ENCODE results near the gene SERPINB2. TPM values are rescaled to one million over a fixed set of nuclear protein-coding genes. Genes with fewer than 3 reads are reported as not detected.
A peak's percentile ranks its signal among the peaks of the same experiment; 100 is the strongest.

Gene SERPINB2
- total RNA-seq, 1 experiment from 2014 or later = 39.2 TPM

DNA sequence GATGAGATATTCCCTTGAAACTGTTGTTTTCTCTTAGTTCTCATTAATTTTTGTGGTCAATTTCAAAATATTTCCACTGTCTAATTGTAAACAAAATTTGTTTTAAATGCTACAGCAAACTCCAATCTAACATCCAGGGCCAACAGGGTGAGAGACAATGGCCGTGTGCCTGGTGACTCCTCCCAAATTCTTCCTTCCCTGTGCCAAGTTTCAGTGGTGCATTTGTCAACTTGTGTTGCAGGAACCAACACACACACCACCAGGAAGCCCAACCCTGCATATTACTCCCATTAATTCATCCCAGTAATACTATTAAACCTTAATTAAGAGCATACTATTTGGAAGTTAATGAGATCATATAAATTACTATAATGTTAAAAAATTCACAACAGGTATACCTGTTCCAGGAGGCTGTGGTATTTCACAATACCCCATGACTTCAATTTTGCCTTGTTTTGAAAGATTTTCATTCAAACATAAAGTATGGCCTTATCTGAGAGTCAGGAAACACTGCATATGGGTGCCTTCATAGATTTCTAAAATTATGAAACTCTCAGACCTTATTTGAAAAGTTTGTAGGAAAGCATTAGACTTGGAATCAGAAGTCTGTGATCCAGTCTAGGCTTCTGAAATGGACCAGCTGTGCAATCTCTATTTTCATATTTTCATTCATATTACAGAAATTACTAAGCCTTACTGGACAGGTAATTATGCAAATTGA is 1.1 kb downstream of the SERPINB2 start:
- intact Hi-C loops (cut with micrococcal nuclease; ENCODE audit: unreplicated experiment) = no loop called here
- peak; percentile 25 for DNase-seq
- Mint-ChIP-seq H3K27me3 (ENCODE audit: unreplicated experiment) (no peaks in the 10 kb centered on the region), H3K4me1 (ENCODE audit: low read depth, unreplicated experiment) (peaks cover 40% of the 10 kb centered on the region), H3K9me3 (ENCODE audit: low read depth, unreplicated experiment) (no peaks in the 10 kb centered on the region), H3K36me3 (ENCODE audit: insufficient read depth, unreplicated experiment) (peaks cover 34% of the 10 kb centered on the region), H3K27ac (ENCODE audit: unreplicated experiment) (peak overlapping the region; percentile 74), H3K4me3 (ENCODE audit: low read depth, unreplicated experiment) (peak overlapping the region; percentile 54)
- CTCF ChIA-PET = no interaction called here
- TF ChIP-seq, protein P1, sequence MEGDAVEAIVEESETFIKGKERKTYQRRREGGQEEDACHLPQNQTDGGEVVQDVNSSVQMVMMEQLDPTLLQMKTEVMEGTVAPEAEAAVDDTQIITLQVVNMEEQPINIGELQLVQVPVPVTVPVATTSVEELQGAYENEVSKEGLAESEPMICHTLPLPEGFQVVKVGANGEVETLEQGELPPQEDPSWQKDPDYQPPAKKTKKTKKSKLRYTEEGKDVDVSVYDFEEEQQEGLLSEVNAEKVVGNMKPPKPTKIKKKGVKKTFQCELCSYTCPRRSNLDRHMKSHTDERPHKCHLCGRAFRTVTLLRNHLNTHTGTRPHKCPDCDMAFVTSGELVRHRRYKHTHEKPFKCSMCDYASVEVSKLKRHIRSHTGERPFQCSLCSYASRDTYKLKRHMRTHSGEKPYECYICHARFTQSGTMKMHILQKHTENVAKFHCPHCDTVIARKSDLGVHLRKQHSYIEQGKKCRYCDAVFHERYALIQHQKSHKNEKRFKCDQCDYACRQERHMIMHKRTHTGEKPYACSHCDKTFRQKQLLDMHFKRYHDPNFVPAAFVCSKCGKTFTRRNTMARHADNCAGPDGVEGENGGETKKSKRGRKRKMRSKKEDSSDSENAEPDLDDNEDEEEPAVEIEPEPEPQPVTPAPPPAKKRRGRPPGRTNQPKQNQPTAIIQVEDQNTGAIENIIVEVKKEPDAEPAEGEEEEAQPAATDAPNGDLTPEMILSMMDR (IDR thresholded peaks at IDR 0.05; ENCODE audit: unreplicated experiment) = no peak
- BruUV-seq (replicated peaks) = no TSS peak

- peak overlapping the region; percentile 44 for H3K4me3 Mint-ChIP-seq (ENCODE audit: low read depth, unreplicated experiment)
- H3K4me1 Mint-ChIP-seq (ENCODE audit: low read depth, unreplicated experiment) = peaks cover 32% of the 10 kb centered on the region
- TF ChIP-seq, protein P1 (IDR thresholded peaks at IDR 0.05; ENCODE audit: unreplicated experiment) = no peak
- H3K27me3 Mint-ChIP-seq (ENCODE audit: unreplicated experiment) = no peaks in the 10 kb centered on the region
- H3K9me3 Mint-ChIP-seq (ENCODE audit: low read depth, unreplicated experiment) = no peaks in the 10 kb centered on the region
- CTCF ChIA-PET = no interaction called here
- peaks cover 36% of the 10 kb centered on the region for H3K36me3 Mint-ChIP-seq (ENCODE audit: insufficient read depth, unreplicated experiment)
- peak overlapping the region; percentile 63 for H3K27ac Mint-ChIP-seq (ENCODE audit: unreplicated experiment)
- DNase-seq = no peak
- intact Hi-C loops (cut with micrococcal nuclease; ENCODE audit: unreplicated experiment) = loop anchor here (2.0 kb wide), 1 partner anchor 47 kb away; no protein-coding TSS in a partner anchor
- no TSS peak for BruUV-seq (replicated peaks)
Observed at GRCh38 chr18:63889626-63890025, 2.1 kb downstream of the SERPINB2 start.

GRCh38 chr18:63890237-63890949 is 2.9 kb downstream of the SERPINB2 start:
- Mint-ChIP-seq H3K27me3 (ENCODE audit: unreplicated experiment) (no peaks in the 10 kb centered on the region), H3K27ac (ENCODE audit: unreplicated experiment) (peak overlapping the region; percentile 63), H3K9me3 (ENCODE audit: low read depth, unreplicated experiment) (no peaks in the 10 kb centered on the region), H3K4me1 (ENCODE audit: low read depth, unreplicated experiment) (peaks cover 26% of the 10 kb centered on the region), H3K36me3 (ENCODE audit: insufficient read depth, unreplicated experiment) (peaks cover 42% of the 10 kb centered on the region), H3K4me3 (ENCODE audit: low read depth, unreplicated experiment) (peak overlapping the region; percentile 44)
- BruUV-seq (replicated peaks) = no TSS peak
- DNase-seq = no peak
- TF ChIP-seq, protein P1 (IDR thresholded peaks at IDR 0.05; ENCODE audit: unreplicated experiment) = no peak
- intact Hi-C loops (cut with micrococcal nuclease; ENCODE audit: unreplicated experiment) = loop anchor here (2.0 kb wide), 1 partner anchor 46 kb away; no protein-coding TSS in a partner anchor
- CTCF ChIA-PET = interaction anchor here (0.6 kb wide), 1 partner anchor 108 kb away, joined by 4 read pairs; no protein-coding TSS in a partner anchor

DNA sequence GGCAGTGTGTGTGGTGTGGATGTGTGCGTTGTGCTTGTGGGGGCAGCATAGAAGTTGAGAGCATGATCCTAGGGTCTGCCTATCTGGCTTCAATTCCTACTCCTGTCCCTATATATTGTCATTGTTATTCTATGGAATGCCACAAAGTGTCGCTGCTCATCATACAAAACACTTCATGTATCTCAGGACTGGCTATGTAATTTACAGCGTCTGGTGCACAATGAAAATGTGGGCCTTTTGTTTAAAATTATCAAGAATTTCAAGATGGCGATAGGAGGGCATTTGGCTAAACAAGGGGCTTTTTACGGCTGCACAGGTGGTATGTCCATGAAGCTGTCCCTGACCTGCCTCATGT is 3.4 kb downstream of the SERPINB2 start:
- DNase-seq = no peak
- Mint-ChIP-seq H3K27ac (ENCODE audit: unreplicated experiment) (peak overlapping the region; percentile 58), H3K4me3 (ENCODE audit: low read depth, unreplicated experiment) (no peak overlapping the region), H3K27me3 (ENCODE audit: unreplicated experiment) (no peaks in the 10 kb centered on the region), H3K4me1 (ENCODE audit: low read depth, unreplicated experiment) (peaks cover 22% of the 10 kb centered on the region), H3K36me3 (ENCODE audit: insufficient read depth, unreplicated experiment) (peaks cover 43% of the 10 kb centered on the region), H3K9me3 (ENCODE audit: low read depth, unreplicated experiment) (no peaks in the 10 kb centered on the region)
- no TSS peak for BruUV-seq (replicated peaks)
- CTCF ChIA-PET = interaction anchor here (0.6 kb wide), 1 partner anchor 108 kb away, joined by 4 read pairs; no protein-coding TSS in a partner anchor
- TF ChIP-seq, protein P1 (IDR thresholded peaks at IDR 0.05; ENCODE audit: unreplicated experiment) = no peak
- intact Hi-C loops (cut with micrococcal nuclease; ENCODE audit: unreplicated experiment) = loop anchor here (2.0 kb wide), 1 partner anchor 46 kb away; no protein-coding TSS in a partner anchor

Data from Calu3 (cell line).